Activated B cell treated with CpG ODN at 0.5 μM for 24 hours (primary cell): ENCODE results near the gene EIF2S3. TPM values are rescaled to one million over a fixed set of nuclear protein-coding genes. Genes with fewer than 3 reads are reported as not detected.

Experiments used
- ATAC-seq: fragments of 200-7000 bp; cut with Tn5 transposase; one replicate; pipeline ENCODE4 v1.10.0; 2021; ENCODE audit warnings: low read depth, mild to moderate bottlenecking, moderate library complexity
- CTCF ChIA-PET: fragments of 350-600 bp; sonication (Branson Sonifier 250); formaldehyde crosslinking; loops from one replicate; lab custom pipeline; 2021; ENCODE audit warnings: antibody characterized with exemption; lab: Charles Lee
- POLR2A ChIA-PET: fragments of 350-600 bp; sonication (Branson Sonifier 250); formaldehyde crosslinking; loops from one replicate; lab custom pipeline; 2021; ENCODE audit warnings: antibody characterized with exemption; lab: Charles Lee
- DNase-seq: peaks from one replicate; pipeline ENCODE4 v3.0.0; 2022
- H3K27ac Mint-ChIP-seq: one replicate; pipeline ENCODE4 v1.8.0; 2020; ENCODE audit warnings: mixed read lengths
- H3K27me3 Mint-ChIP-seq: one replicate; pipeline ENCODE4 v1.8.0; 2021; ENCODE audit warnings: mixed read lengths
- H3K36me3 Mint-ChIP-seq: one replicate; pipeline ENCODE4 v1.8.0; 2021; ENCODE audit warnings: low read depth, mixed read lengths
- H3K4me1 Mint-ChIP-seq: one replicate; pipeline ENCODE4 v1.8.0; 2021; ENCODE audit warnings: mixed read lengths
- H3K4me3 Mint-ChIP-seq: one replicate; pipeline ENCODE4 v1.8.0; 2020; ENCODE audit warnings: mild to moderate bottlenecking, mixed read lengths
- H3K9me3 Mint-ChIP-seq: one replicate; pipeline ENCODE4 v1.8.0; 2020; ENCODE audit warnings: mixed read lengths
- intact Hi-C: fragments of 100-400 bp; cut with micrococcal nuclease; formaldehyde crosslinking; loops from one replicate; pipeline ENCODE4 v1.15.1; 2024
- total RNA-seq: library from RNA; stranded (reverse); gene quantifications from 2 replicates; pipeline ENCODE4 v1.2.3, GENCODE V29; 2022
- TF ChIP-seq, protein P1 (sequence below): fragments of 200-600 bp; IDR thresholded peaks from one replicate; pipeline ENCODE4 v1.8.0; 2022; ENCODE audit warnings: antibody characterized with exemption, mild to moderate bottlenecking

EIF2S3 gene
- total RNA-seq, 1 donor from 2014 or later, result 314 TPM

DNA sequence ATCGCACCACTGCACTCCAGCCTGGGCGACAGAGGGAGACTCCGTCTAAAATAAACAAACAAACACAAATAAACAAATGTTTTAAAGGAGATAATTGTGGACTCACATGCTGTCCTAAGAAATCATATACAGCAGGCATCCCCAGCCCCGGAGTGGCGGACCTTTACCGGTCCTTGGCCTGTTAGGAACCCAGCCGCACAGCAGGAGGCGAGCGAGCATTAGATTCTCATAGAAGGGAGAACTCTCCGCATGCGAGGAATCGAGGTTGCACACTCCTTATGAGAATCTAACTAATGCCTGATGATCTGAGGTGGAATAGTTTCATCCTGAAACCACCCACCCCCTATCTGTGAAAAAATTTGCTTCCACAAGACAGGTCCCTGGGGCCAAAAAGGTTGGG lies 39.0 kb downstream of the EIF2S3 start:
- Mint-ChIP-seq H3K9me3 (no peaks in the 10 kb centered on the region), H3K27ac (no peak overlapping the region), H3K4me1 (no peaks in the 10 kb centered on the region), H3K36me3 (no peaks in the 10 kb centered on the region), H3K27me3 (no peaks in the 10 kb centered on the region), H3K4me3 (no peak overlapping the region)
- ATAC-seq (no peak), DNase-seq (no peak)
- TF ChIP-seq, protein P1, sequence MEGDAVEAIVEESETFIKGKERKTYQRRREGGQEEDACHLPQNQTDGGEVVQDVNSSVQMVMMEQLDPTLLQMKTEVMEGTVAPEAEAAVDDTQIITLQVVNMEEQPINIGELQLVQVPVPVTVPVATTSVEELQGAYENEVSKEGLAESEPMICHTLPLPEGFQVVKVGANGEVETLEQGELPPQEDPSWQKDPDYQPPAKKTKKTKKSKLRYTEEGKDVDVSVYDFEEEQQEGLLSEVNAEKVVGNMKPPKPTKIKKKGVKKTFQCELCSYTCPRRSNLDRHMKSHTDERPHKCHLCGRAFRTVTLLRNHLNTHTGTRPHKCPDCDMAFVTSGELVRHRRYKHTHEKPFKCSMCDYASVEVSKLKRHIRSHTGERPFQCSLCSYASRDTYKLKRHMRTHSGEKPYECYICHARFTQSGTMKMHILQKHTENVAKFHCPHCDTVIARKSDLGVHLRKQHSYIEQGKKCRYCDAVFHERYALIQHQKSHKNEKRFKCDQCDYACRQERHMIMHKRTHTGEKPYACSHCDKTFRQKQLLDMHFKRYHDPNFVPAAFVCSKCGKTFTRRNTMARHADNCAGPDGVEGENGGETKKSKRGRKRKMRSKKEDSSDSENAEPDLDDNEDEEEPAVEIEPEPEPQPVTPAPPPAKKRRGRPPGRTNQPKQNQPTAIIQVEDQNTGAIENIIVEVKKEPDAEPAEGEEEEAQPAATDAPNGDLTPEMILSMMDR, result no peak
- intact Hi-C loops, result no loop called here
- ChIA-PET POLR2A (no interaction called here), CTCF (no interaction called here)

DNA sequence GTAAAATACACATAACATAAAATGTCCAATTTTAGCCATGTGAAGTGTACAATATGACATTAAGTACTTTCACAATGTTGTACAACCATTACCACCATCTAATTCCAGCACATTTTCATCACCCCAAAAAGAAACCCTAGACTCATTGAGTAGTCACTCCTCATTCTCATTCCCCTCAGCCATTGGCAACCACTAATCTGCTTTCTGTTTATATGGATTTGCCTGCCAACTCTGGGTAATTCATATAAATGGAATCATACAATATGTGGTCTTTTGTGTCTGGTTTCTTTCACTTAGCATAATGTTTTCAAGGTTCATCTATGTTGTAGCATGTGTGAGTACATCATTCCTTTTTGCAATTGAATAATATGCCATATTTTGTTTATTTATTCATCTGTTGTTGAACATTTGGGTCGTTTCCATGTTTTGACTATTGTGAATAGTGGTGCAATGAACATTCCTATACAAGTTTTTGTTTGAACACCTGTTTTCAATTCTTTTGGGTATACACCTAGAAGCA lies 43.0 kb downstream of the EIF2S3 start:
- Mint-ChIP-seq H3K27me3 (no peaks in the 10 kb centered on the region), H3K27ac (no peak overlapping the region), H3K36me3 (peaks cover 2% of the 10 kb centered on the region), H3K4me1 (no peaks in the 10 kb centered on the region), H3K9me3 (no peaks in the 10 kb centered on the region), H3K4me3 (no peak overlapping the region)
- POLR2A ChIA-PET, result no interaction called here
- TF ChIP-seq, protein P1, result no peak
- DNase-seq (no peak), ATAC-seq (no peak)
- CTCF ChIA-PET, result no interaction called here
- intact Hi-C loops, result no loop called here

DNA sequence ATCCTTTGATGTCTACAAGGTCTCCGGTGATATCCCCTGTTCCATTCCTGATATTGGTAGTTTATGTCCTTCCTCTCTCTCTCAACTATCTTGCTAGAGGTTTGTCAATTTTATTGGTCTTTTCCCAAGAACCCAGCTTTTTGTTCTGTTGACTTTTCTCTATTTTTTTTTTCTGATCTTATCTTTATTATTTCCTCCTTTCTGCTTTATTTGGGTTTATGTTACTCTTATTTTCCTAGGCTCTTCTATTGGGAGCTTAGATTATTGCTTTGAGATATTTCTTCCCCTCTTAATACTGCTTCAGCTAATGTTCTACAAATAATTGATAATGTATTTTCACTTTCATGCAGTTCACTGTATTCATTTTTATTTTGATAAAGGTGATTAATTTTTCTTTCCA lies 44.2 kb downstream of the EIF2S3 start:
- Mint-ChIP-seq H3K4me3 (no peak overlapping the region), H3K4me1 (no peaks in the 10 kb centered on the region), H3K9me3 (no peaks in the 10 kb centered on the region), H3K27ac (no peak overlapping the region), H3K27me3 (no peaks in the 10 kb centered on the region), H3K36me3 (peaks cover 2% of the 10 kb centered on the region)
- TF ChIP-seq, protein P1, result no peak
- ATAC-seq (no peak), DNase-seq (no peak)
- intact Hi-C loops, result no loop called here
- POLR2A ChIA-PET, result no interaction called here
- CTCF ChIA-PET, result no interaction called here

DNA sequence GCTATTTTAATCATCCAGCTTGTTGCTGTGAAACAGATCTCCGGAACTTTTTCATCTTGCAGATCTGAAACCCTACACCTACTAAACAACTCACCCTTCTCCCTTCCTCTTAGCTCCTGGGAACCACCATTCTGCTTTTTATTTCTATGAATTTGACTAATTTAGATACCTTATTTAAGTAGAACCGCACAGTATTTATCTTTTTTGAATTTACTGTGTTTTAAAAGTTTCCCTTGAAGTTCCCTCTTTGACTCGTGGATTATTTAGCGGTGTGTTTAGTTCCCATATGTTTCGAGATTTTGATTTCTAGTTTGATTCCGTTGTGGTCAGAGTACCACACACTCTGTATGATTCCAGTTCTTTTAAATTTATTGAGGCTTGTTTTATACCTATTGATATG lies 44.6 kb downstream of the EIF2S3 start:
- ChIA-PET POLR2A (no interaction called here), CTCF (no interaction called here)
- H3K9me3 Mint-ChIP-seq, result no peaks in the 10 kb centered on the region
- H3K27ac Mint-ChIP-seq, result no peak overlapping the region
- ATAC-seq (no peak), DNase-seq (no peak)
- no peaks in the 10 kb centered on the region for H3K27me3 Mint-ChIP-seq
- no peak overlapping the region for H3K4me3 Mint-ChIP-seq
- peaks cover 2% of the 10 kb centered on the region for H3K36me3 Mint-ChIP-seq
- intact Hi-C loops, result no loop called here
- H3K4me1 Mint-ChIP-seq, result no peaks in the 10 kb centered on the region
- TF ChIP-seq, protein P1, result no peak

DNA sequence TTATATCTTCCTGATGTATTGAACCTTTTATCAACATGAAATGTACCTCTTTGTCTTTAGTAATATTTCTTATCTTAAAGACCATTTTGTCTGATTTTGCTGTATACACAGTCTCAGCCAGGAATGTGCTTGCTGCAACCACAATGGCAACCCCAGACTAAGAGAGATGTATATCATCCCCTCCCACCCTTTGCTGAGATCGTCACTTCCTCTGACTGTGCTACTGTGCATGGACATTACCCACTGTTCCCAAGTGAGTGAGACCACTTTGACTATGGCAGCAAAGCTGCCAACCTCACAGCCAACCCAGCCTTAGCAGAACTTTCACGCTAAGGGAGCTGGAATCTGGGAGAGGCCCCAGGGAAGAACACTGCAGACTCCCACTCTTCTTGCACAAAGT lies 46.0 kb downstream of the EIF2S3 start:
- no peaks in the 10 kb centered on the region for H3K4me1 Mint-ChIP-seq
- intact Hi-C loops, result no loop called here
- no peak for DNase-seq
- no peaks in the 10 kb centered on the region for H3K27me3 Mint-ChIP-seq
- H3K27ac Mint-ChIP-seq, result no peak overlapping the region
- peaks cover 2% of the 10 kb centered on the region for H3K36me3 Mint-ChIP-seq
- TF ChIP-seq, protein P1, result no peak
- ChIA-PET POLR2A (no interaction called here), CTCF (no interaction called here)
- H3K9me3 Mint-ChIP-seq, result no peaks in the 10 kb centered on the region
- no peak overlapping the region for H3K4me3 Mint-ChIP-seq
- no peak for ATAC-seq
